GM19397 (cell line): ENCODE data around the gene SEMA5A.

Experiments used
- ATAC-seq: cut with Tn5 transposase; IDR thresholded peaks from one replicate; pipeline ENCODE4 v1.9.1; 2021; ENCODE audit warnings: mild to moderate bottlenecking, moderate library complexity; ENCODE audit not compliant: unreplicated experiment

The SEMA5A gene, protein sequence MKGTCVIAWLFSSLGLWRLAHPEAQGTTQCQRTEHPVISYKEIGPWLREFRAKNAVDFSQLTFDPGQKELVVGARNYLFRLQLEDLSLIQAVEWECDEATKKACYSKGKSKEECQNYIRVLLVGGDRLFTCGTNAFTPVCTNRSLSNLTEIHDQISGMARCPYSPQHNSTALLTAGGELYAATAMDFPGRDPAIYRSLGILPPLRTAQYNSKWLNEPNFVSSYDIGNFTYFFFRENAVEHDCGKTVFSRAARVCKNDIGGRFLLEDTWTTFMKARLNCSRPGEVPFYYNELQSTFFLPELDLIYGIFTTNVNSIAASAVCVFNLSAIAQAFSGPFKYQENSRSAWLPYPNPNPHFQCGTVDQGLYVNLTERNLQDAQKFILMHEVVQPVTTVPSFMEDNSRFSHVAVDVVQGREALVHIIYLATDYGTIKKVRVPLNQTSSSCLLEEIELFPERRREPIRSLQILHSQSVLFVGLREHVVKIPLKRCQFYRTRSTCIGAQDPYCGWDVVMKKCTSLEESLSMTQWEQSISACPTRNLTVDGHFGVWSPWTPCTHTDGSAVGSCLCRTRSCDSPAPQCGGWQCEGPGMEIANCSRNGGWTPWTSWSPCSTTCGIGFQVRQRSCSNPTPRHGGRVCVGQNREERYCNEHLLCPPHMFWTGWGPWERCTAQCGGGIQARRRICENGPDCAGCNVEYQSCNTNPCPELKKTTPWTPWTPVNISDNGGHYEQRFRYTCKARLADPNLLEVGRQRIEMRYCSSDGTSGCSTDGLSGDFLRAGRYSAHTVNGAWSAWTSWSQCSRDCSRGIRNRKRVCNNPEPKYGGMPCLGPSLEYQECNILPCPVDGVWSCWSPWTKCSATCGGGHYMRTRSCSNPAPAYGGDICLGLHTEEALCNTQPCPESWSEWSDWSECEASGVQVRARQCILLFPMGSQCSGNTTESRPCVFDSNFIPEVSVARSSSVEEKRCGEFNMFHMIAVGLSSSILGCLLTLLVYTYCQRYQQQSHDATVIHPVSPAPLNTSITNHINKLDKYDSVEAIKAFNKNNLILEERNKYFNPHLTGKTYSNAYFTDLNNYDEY

DNA sequence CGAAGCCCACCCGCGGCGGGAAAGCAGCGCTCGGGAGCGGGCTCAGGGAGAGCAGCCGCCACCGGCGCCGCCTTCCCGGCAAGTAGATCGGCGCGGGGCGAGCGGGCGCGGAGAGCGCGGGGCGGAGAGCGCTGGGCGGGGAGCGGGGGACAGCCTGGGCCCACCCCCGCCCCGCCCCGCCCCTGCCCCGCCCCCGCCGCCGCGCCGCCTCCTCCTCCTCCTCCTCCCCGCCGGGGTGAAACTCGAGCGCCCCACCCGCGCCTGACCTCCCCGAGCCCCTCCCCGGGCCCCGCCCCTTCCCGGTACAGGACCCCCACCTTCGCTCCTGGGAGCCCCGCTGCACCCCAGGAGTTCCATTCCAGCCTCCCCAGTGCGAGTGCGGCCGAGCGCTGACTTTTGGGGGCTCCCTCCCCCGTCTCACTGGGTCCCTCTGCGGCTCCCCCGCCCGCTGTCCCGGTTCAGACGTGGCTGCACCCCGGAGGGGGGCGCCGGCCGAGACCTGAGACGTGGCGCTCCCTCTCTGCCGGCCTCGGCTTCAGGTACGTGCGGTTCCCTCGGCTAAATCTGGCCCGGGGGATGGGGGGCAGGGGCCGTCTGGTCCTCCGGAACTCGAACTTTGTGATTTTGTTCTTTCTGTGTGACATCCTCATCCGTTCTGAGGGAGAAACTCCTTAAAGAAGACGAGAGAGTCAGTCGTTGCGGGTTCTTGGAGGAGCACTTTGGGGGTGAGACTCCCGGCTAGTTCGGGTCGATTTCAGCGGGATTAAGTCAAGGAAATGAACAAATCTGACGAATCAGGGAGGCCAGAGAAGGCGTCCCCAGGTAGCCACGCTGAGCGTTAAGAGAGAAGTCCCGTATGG is at the start of gene SEMA5A:
Gene SEMA5A (minus strand): TSS at position 84 of the 860 bp plus-strand sequence. CDS start 166,129 bp downstream, outside the sequence.
- ATAC-seq = no peak

GRCh38 chr5:9594913-9595312 is 49.0 kb upstream of the SEMA5A start:
- no peak for ATAC-seq

DNA sequence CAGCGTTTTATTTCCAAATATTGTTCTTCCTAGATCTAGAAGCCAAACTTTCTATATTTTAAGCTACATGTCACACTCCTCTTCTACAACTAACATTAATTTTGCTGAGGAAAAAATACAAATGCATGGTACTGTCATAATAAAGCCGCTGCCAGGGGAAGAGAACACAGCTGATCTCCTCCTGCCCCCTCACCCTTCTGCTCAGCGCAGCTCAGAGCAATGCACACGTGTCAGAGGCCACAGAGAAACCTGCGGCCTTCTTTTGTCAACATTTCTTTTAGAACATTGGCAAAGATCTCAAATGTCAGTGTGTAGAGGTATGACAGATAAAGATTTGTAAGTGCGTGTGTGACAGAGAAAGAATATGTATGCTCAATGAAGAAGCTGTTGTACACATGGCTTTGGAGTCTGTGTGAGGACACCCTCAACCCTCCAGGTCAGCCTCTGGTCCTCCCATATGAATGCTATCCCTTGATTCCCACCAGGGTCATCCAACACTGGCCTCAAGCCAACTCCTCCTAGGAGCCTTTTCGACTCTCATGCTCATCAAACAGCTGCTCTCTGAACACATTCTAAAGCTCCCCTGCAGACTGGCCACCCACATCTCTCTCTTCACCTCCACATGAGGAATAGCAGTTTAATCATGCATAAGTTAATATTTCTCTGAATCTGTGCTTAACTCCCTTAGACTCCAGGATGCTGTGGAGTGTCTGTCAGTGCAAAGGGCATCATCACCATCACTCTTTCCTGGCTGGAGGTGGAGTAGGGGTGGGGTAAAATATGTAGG is 43.4 kb upstream of the SEMA5A start:
- no peak for ATAC-seq

GRCh38 chr5:9588254-9588653 is 42.4 kb upstream of the SEMA5A start:
- no peak for ATAC-seq

DNA sequence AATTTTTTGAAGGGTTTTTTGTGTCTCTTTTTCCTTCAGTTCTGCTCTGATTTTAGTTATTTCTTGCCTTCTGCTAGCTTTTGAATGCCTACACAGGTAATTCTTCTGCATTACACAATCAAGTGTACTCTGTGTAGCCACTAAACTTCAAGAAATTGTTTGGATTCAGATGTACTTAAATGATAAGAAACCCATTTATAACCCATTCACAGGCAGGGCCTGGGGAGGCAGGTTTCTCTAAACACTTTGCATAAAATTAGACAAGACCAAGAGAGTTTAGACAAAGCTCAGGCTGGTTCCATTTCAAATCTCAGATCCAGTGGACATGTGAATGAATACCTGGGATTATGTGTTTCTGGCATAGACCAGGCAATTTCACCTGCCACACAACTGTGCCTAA is 41.3 kb upstream of the SEMA5A start:
- ATAC-seq = no peak

DNA sequence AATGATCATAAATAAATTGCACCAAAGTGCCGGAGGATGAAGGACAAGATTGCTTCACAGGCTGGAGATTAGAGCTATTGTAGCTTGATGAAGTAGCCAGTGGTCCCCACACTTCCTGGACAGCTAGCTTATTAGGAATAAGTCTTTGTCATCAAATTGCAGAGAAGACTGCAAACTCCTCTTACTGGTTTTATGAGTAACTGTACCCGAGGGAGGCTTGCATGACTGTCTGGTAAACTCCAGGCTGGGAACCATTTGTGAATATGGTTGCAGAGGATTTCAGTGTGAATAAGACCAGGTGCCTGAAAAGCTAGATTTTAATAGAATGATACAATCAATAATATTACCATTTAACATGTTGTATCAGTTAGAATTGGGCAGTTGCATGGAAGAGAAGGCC is 36.5 kb upstream of the SEMA5A start:
- ATAC-seq = no peak

DNA sequence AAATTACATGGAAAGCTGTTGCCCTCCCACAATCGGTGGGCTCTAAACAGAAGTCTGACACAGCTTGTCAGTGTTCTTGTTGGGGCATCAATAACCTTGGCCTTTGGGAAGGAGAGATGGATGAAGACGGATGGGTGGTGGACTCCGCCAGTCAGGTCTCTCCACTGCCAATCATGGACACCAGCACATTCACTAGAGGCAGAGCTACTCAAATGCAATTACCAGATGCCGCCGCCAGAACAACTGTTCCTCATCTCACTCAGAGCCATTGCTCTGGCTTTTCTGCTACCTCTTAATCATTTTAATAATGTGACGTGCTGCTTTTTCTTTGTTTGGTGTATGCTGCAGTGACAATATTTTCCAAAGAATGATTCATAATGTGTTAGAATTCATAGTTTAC is 27.9 kb upstream of the SEMA5A start:
- no peak for ATAC-seq

DNA sequence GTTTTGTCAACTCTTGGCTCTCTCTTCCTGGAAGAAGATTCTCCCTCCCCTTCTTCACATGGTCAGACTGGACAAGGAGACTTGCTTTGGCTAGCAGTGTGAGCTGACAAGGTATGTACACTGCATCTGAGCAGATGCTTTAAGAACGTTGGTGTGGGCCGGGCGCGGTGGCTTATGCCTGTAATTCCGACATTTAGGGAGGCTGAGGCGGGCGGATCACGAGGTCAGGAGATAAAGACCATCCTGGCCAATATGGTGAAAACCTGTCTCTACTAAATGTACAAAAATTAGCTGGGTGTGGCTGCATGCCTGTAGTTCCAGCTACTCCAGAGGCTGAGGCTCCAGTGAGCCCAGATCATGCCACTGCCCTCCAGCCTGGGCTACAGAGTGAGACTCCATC is 26.4 kb upstream of the SEMA5A start:
- no peak for ATAC-seq

- ATAC-seq = no peak
Measured at GRCh38 chr5:9570876-9571275, 25.0 kb upstream of the SEMA5A start.

- no peak for ATAC-seq
Measured at GRCh38 chr5:9567039-9567438, 21.2 kb upstream of the SEMA5A start.

DNA sequence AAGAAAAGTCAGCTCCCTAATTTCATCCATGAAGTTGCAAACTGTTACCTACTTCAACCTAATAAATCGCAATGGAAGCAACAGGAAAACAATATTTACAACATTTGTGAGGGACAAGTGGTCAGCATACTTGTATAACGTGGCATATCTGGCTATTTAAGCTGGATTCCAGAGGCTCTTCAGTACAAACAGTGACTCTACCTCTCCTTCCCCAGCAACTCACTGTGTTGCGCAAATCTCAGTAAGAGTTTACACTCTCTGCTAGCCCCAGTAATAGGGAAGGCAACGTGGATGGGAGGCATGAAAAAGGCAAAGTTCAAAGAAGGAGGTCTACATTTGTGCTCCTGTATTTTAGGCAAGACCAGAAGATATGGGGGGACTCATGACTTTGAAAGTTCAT is 18.9 kb upstream of the SEMA5A start:
- ATAC-seq = no peak

DNA sequence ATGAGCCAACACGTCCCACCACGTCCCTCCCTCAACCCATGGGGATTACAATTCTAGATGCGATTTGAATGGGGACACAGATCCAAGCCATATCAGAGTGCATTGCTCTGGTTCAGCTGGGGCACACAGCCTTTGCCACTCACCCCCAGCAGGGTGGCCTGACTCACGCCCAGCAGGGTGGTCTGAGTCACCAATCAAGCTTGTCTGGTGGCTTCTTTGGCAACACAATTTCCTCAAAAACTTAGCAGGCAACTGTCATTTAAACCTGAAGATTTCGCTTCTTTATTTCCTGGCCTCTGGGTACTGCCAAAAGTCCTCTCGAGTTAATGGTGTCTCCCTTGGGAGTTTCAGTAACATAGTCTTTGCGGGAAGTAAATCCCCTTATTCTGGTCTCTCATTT is 16.3 kb upstream of the SEMA5A start:
- ATAC-seq = no peak

DNA sequence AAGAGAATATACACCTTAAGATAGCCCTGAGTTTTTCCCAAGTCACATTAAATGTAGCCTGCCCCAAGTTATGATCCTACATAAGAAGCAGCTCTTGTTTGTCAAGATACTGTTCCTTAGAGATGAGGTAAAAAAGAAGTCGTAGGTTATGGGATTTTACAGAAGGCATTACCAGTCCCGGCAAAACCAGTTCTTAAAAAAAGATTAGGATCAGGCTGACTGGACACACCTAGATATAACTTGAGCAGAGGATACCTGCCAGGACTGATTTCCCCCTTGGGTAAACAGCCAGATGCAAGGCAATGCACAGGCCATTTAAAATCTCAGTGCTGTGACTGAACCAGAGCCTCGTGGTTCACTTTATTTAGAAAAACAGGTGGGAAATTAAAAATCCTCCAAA is 14.1 kb upstream of the SEMA5A start:
- no peak for ATAC-seq

- ATAC-seq = no peak
Measured at GRCh38 chr5:9558319-9558965, 12.6 kb upstream of the SEMA5A start.

DNA sequence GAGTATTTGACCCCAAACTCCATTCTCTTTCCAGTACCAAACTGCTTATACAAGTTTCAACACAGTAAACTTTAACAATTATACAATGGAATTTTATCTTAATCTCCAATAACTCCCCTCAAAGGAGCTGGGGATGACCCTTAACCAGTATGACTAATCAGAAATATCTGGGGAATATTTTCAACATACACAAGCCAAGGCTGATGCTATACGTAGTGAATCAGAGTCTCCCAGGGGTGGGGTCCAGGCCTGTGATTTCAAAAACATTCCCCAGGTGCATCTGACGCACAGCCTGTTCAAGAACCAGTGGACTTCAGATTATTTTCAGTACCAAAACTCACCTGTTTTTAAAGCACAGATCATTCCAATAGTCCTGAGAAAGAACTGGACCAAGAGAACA is 11.8 kb upstream of the SEMA5A start:
- ATAC-seq = no peak

GRCh38 chr5:9555961-9556360 is 10.1 kb upstream of the SEMA5A start:
- ATAC-seq = no peak

DNA sequence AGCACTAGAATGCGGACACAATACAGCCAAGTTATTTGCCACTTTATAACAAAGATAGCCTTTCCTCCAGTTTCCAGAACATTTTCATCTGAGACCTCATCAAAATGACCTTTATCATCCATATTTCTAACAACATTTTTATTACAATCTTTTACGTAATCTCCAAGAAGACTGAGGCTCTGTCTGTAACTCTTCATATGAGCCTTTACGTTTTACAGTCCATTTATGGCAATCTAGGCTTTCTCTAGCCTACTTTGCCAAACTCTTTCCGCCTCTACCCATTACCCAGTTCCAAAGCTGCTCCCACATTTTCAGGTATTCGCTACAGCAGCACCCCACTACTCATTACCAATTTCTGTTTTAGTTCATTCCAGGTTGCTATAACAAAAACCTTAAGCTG is 8.2 kb upstream of the SEMA5A start:
- no peak for ATAC-seq

DNA sequence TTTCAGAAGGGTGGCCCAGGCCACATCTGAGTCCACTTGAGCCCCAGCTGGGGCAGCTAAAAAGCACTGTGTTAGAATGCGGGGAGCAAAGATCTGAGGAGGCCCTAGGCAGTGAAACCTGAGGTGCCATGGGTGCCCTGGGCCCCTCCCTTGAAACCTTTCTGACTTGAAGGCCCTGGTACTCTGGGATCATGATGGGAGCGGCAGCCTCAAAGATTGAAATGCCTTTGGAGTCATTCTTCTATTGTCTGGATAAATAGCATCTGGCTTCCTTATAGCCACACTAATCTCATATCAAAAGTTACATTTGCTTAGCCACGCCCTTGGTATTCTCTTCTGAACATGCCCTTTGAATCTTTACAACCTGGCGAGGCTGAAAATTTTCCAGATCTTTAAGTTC is 7.7 kb upstream of the SEMA5A start:
- ATAC-seq = no peak
